Endothelial cell of hepatic sinusoid (primary cell): ENCODE measurements around the gene KCNN2.

Source experiments
- in situ Hi-C: cut with HindIII; loops from 2 replicates; pipeline ENCODE4 v1.10.0; 2017; ENCODE audit warnings: low sequenced_read_pairs

KCNN2 gene

GRCh38 chr5:114361724-114362196, at the start of gene KCNN2:
Gene KCNN2, plus strand, starts transcription at chr5:114362070. Its CDS starts 70 bp downstream, at chr5:114362140.
- in situ Hi-C loops: no loop called here

- in situ Hi-C loops: no loop called here
Observed at GRCh38 chr5:114312658-114313057, 49.2 kb upstream of the KCNN2 start.

- in situ Hi-C loops: no loop called here
Observed at GRCh38 chr5:114314061-114314460, 47.8 kb upstream of the KCNN2 start.

GRCh38 chr5:114316167-114316566, 45.7 kb upstream of the KCNN2 start:
- in situ Hi-C loops: no loop called here

- in situ Hi-C loops: no loop called here
Observed at GRCh38 chr5:114317751-114318150, 44.1 kb upstream of the KCNN2 start.

GRCh38 chr5:114319236-114319635, 42.6 kb upstream of the KCNN2 start:
- in situ Hi-C loops: no loop called here

GRCh38 chr5:114319821-114320220, 42.0 kb upstream of the KCNN2 start:
- in situ Hi-C loops: no loop called here

GRCh38 chr5:114324282-114324681, 37.6 kb upstream of the KCNN2 start:
- in situ Hi-C loops: no loop called here

- in situ Hi-C loops: no loop called here
Observed at GRCh38 chr5:114325541-114325940, 36.3 kb upstream of the KCNN2 start.

- in situ Hi-C loops: no loop called here
Observed at GRCh38 chr5:114327474-114327873, 34.4 kb upstream of the KCNN2 start.

GRCh38 chr5:114327987-114328386, 33.9 kb upstream of the KCNN2 start:
- in situ Hi-C loops: no loop called here

- in situ Hi-C loops: no loop called here
Observed at GRCh38 chr5:114330916-114331531, 30.8 kb upstream of the KCNN2 start.

- in situ Hi-C loops: no loop called here
Observed at GRCh38 chr5:114332493-114332892, 29.4 kb upstream of the KCNN2 start.

GRCh38 chr5:114332925-114333324, 28.9 kb upstream of the KCNN2 start:
- in situ Hi-C loops: no loop called here

- in situ Hi-C loops: no loop called here
Observed at GRCh38 chr5:114335391-114335790, 26.5 kb upstream of the KCNN2 start.

GRCh38 chr5:114339108-114339507, 22.8 kb upstream of the KCNN2 start:
- in situ Hi-C loops: no loop called here

GRCh38 chr5:114346181-114346580, 15.7 kb upstream of the KCNN2 start:
- in situ Hi-C loops: no loop called here

GRCh38 chr5:114355086-114355830, 6.6 kb upstream of the KCNN2 start:
- in situ Hi-C loops: loop anchor here (5.0 kb wide), 1 partner anchor 72 kb away; no protein-coding TSS in a partner anchor

- in situ Hi-C loops: loop anchor here (5.0 kb wide), 1 partner anchor 69 kb away; no protein-coding TSS in a partner anchor
Observed at GRCh38 chr5:114358329-114358728, 3.5 kb upstream of the KCNN2 start.

- in situ Hi-C loops: no loop called here
Observed at GRCh38 chr5:114360357-114360756, 1.5 kb upstream of the KCNN2 start.

- in situ Hi-C loops: no loop called here
Observed at GRCh38 chr5:114360816-114361723, 800 bp upstream of the KCNN2 start.
